Fibroblast of lung (primary cell): ENCODE results near the gene DSCAML1. TPM values are rescaled to one million over a fixed set of nuclear protein-coding genes. Genes with fewer than 3 reads are reported as not detected.

Source experiments
- DNase-seq, 2 donors: peaks; one replicate each; pipeline versions ENCODE4 v3.0.0 to v3.0.0-alpha.2; 2010; ENCODE audit warnings: low read depth in 2 of 2
- H2AFZ ChIP-seq: 2 replicates; pipeline ENCODE4 v1.5.1; 2012; ENCODE audit warnings: low read length, control low read depth, inconsistent platforms
- H3K27ac ChIP-seq: 2 replicates; pipeline ENCODE4 v1.5.1; 2011; ENCODE audit warnings: low read length, control low read depth; ENCODE audit not compliant: insufficient read depth
- H3K27me3 ChIP-seq: 2 replicates; pipeline ENCODE4 v1.5.1; 2011; ENCODE audit warnings: mild to moderate bottlenecking, low read length; ENCODE audit not compliant: control insufficient read depth, insufficient read depth
- H3K36me3 ChIP-seq: 2 replicates; pipeline ENCODE4 v1.5.1; 2011; ENCODE audit warnings: low read length; ENCODE audit not compliant: control insufficient read depth, insufficient read depth
- H3K4me1 ChIP-seq: 2 replicates; pipeline ENCODE4 v1.5.1; 2011; ENCODE audit warnings: low read length; ENCODE audit not compliant: control insufficient read depth, insufficient read depth; ENCODE audit errors: extremely low read depth
- H3K4me2 ChIP-seq: 2 replicates; pipeline ENCODE4 v1.5.1; 2011; ENCODE audit warnings: low read length, control low read depth; ENCODE audit not compliant: insufficient read depth; ENCODE audit errors: extremely low read depth
- H3K4me3 ChIP-seq, 4 experiments: fragments of 200-600 bp in 1 of 4; sonication (generic) in 1 of 4; replicated peaks in 1 of 4; 2 replicates each; pipeline ENCODE4 v1.5.1; 2011 to 2016; ENCODE audit warnings: low read length in 4 of 4, low read depth in 3 of 4, mild to moderate bottlenecking in 3 of 4, control low read depth in 2 of 4, inconsistent platforms in 1 of 4, mixed read lengths in 1 of 4; ENCODE audit not compliant: insufficient read depth in 1 of 4; ENCODE audit errors: control extremely low read depth in 1 of 4
- H3K79me2 ChIP-seq: 2 replicates; pipeline ENCODE4 v1.5.1; 2012; ENCODE audit warnings: mild to moderate bottlenecking, low read length, inconsistent platforms; ENCODE audit not compliant: control insufficient read depth, insufficient read depth
- H3K9ac ChIP-seq: 2 replicates; pipeline ENCODE4 v1.5.1; 2011; ENCODE audit warnings: mild to moderate bottlenecking, low read length, control low read depth; ENCODE audit not compliant: insufficient read depth
- H3K9me3 ChIP-seq: 2 replicates; pipeline ENCODE4 v1.5.1; 2012; ENCODE audit warnings: low read depth, low read length; ENCODE audit not compliant: control insufficient read depth, insufficient read depth
- H4K20me1 ChIP-seq: 2 replicates; pipeline ENCODE4 v1.5.1; 2011; ENCODE audit warnings: low read length; ENCODE audit not compliant: control insufficient read depth, insufficient read depth; ENCODE audit errors: extremely low read depth
- CTCF ChIP-seq, 2 donors: IDR thresholded peaks in 1 of 2; conservative IDR thresholded peaks in 1 of 2; 1 replicate in 1 of 2; 2 replicates in 1 of 2; pipeline ENCODE4 v1.5.1; 2011 to 2012; ENCODE audit warnings: low read length in 2 of 2, control low read depth in 1 of 2, inconsistent platforms in 1 of 2, low read depth in 1 of 2, mild to moderate bottlenecking in 1 of 2
- EZH2 ChIP-seq: IDR thresholded peaks from 2 replicates; pipeline ENCODE4 v1.5.1; 2012; ENCODE audit warnings: low read length, control low read depth, mild to moderate bottlenecking; ENCODE audit errors: missing control alignments
- polyA plus RNA-seq, 2 donors: library from polyadenylated mRNA; depleted of rRNA in 1 of 2; stranded (reverse) in 1 of 2; unstranded in 1 of 2; fragments of >200 nt; gene quantifications; 2 replicates each; pipeline ENCODE4 v1.2.1, GENCODE V29; 2011 to 2012; ENCODE audit warnings: missing spikeins in 1 of 2
- total RNA-seq: library from RNA; depleted of rRNA; stranded (reverse); fragments of >200 nt; gene quantifications from 2 replicates; pipeline ENCODE4 v1.2.1, GENCODE V29; 2014

The DSCAML1 gene
- total and polyA plus RNA-seq, 2 donors (not counting 1 experiment from before 2014, with no cell fraction given), result not detected

GRCh38 chr11:117580866-117581265 is 216.2 kb downstream of the DSCAML1 start:
- no peak overlapping the region for H3K9ac ChIP-seq
- no peaks in the 10 kb centered on the region for H3K36me3 ChIP-seq
- no peak for DNase-seq
- no peak overlapping the region for H3K4me2 ChIP-seq
- no peaks in the 10 kb centered on the region for H3K9me3 ChIP-seq
- no peak overlapping the region for H3K27ac ChIP-seq
- H4K20me1 ChIP-seq, result no peaks in the 10 kb centered on the region
- no peaks in the 10 kb centered on the region for H3K27me3 ChIP-seq
- TF ChIP-seq EZH2 (no peak), CTCF (conservative IDR thresholded peaks at IDR 0.05 in 1 of 2, IDR thresholded peaks at IDR 0.05 in 1 of 2; ENCODE audit: low read depth in 1 of 2, low read length in 2 of 2) (no peak)
- no peak overlapping the region for H3K4me3 ChIP-seq
- no peaks in the 10 kb centered on the region for H3K4me1 ChIP-seq
- H2AFZ ChIP-seq, result no peak overlapping the region
- no peaks in the 10 kb centered on the region for H3K79me2 ChIP-seq

GRCh38 chr11:117579161-117579560 is 217.9 kb downstream of the DSCAML1 start:
- Histone ChIP-seq H3K79me2 (no peaks in the 10 kb centered on the region), H3K4me3 (no peak overlapping the region), H3K36me3 (no peaks in the 10 kb centered on the region), H3K9me3 (no peaks in the 10 kb centered on the region), H3K27ac (no peak overlapping the region), H2AFZ (no peak overlapping the region), H3K9ac (no peak overlapping the region), H4K20me1 (no peaks in the 10 kb centered on the region), H3K4me2 (no peak overlapping the region), H3K4me1 (no peaks in the 10 kb centered on the region), H3K27me3 (no peaks in the 10 kb centered on the region)
- no peak for TF ChIP-seq CTCF (conservative IDR thresholded peaks at IDR 0.05 in 1 of 2, IDR thresholded peaks at IDR 0.05 in 1 of 2; ENCODE audit: low read depth in 1 of 2, low read length in 2 of 2)
- no peak for TF ChIP-seq EZH2
- DNase-seq, result no peak

GRCh38 chr11:117575856-117576255 is 221.2 kb downstream of the DSCAML1 start:
- Histone ChIP-seq H3K9ac (no peak overlapping the region), H4K20me1 (no peaks in the 10 kb centered on the region), H3K4me2 (no peak overlapping the region), H3K4me1 (no peaks in the 10 kb centered on the region), H3K27me3 (peaks cover 3% of the 10 kb centered on the region), H3K27ac (no peak overlapping the region), H3K9me3 (no peaks in the 10 kb centered on the region), H3K79me2 (no peaks in the 10 kb centered on the region), H2AFZ (no peak overlapping the region), H3K36me3 (no peaks in the 10 kb centered on the region), H3K4me3 (no peak overlapping the region)
- DNase-seq, result no peak
- TF ChIP-seq EZH2 (no peak), CTCF (conservative IDR thresholded peaks at IDR 0.05 in 1 of 2, IDR thresholded peaks at IDR 0.05 in 1 of 2; ENCODE audit: low read depth in 1 of 2, low read length in 2 of 2) (no peak)
